ENCODE data around the gene KRT4. TPM values are rescaled to one million over a fixed set of nuclear protein-coding genes. Genes with fewer than 3 reads are reported as not detected.

The KRT4 gene
- total and polyA plus RNA-seq, 2 donors (not counting 3 experiments of a cell fraction or from before 2014, with no cell fraction given): not detected

DNA sequence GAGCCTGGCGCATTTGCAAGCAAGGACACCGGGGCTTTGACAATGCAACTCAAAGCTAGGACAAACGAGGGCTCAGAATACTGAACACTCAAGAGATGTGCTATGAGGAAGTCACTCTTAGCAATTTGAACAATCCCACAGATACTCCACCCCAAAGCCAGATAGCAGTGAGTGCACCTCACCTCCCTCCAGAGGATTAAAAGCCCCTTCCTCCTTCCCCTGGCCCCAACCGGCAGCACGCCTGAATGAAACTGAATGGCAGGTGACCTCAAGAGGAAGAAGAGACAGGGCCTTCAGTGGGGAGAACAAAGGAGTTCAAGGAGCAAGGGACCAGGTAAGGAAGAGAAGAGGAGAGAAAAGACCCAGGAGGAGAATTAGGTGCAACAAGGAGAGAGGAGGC, 36.8 kb upstream of the KRT4 start:
- dilution Hi-C loops (cut with MboI; ENCODE audit: extremely low pct_ligation_motif_present, low sequenced_read_pairs) (no loop called here), intact Hi-C loops (cut with micrococcal nuclease) (no loop called here)
- Histone ChIP-seq H3K4me1 (ENCODE audit: control insufficient read depth, extremely low read depth, insufficient read depth, low read length) (no peaks in the 10 kb centered on the region), H3K4me3 (replicated peaks in 1 of 3; ENCODE audit: insufficient read depth in 1 of 3, low read depth in 1 of 3, low read length in 3 of 3) (no peak overlapping the region), H3K27me3 (ENCODE audit: control insufficient read depth in 2 of 2, insufficient read depth in 2 of 2, low read length in 2 of 2) (peaks cover 5% of the 10 kb centered on the region in 2 experiments), H3K36me3 (ENCODE audit: control insufficient read depth in 2 of 2, extremely low read depth in 1 of 2, insufficient read depth in 2 of 2, low read length in 2 of 2) (no peaks in the 10 kb centered on the region), H4K20me1 (replicated peaks; ENCODE audit: control insufficient read depth, extremely low read depth, insufficient read depth, low read length) (no peaks in the 10 kb centered on the region), H3K9me1 (replicated peaks; ENCODE audit: control insufficient read depth, extremely low read depth, insufficient read depth, low read length) (no peaks in the 10 kb centered on the region), H3K4me2 (ENCODE audit: insufficient read depth, low read length) (no peak overlapping the region), H3K9ac (replicated peaks; ENCODE audit: extremely low read depth, insufficient read depth, low read length) (no peak overlapping the region), H3K79me2 (ENCODE audit: control insufficient read depth, insufficient read depth, low read length) (no peaks in the 10 kb centered on the region), H2AFZ (ENCODE audit: low read depth, low read length) (no peak overlapping the region), H3K27ac (ENCODE audit: insufficient read depth, low read depth, low read length) (no peak overlapping the region), H3K9me3 (replicated peaks; ENCODE audit: control insufficient read depth, insufficient read depth, low read length) (no peaks in the 10 kb centered on the region)
- CTCF ChIA-PET: no interaction called here
- DNase-seq (ENCODE audit: low read depth, low spot score) (no peak), FAIRE-seq (no peak)
- no TSS peak for BruUV-seq (replicated peaks)
- no peak for TF ChIP-seq GATA2 (IDR thresholded peaks at IDR 0.05; ENCODE audit: insufficient read depth, insufficient read length, low read depth, low read length)
- no peak for TF ChIP-seq MYC (IDR thresholded peaks at IDR 0.05; ENCODE audit: low read depth, low read length)
- TF ChIP-seq, protein P1, sequence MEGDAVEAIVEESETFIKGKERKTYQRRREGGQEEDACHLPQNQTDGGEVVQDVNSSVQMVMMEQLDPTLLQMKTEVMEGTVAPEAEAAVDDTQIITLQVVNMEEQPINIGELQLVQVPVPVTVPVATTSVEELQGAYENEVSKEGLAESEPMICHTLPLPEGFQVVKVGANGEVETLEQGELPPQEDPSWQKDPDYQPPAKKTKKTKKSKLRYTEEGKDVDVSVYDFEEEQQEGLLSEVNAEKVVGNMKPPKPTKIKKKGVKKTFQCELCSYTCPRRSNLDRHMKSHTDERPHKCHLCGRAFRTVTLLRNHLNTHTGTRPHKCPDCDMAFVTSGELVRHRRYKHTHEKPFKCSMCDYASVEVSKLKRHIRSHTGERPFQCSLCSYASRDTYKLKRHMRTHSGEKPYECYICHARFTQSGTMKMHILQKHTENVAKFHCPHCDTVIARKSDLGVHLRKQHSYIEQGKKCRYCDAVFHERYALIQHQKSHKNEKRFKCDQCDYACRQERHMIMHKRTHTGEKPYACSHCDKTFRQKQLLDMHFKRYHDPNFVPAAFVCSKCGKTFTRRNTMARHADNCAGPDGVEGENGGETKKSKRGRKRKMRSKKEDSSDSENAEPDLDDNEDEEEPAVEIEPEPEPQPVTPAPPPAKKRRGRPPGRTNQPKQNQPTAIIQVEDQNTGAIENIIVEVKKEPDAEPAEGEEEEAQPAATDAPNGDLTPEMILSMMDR (IDR thresholded peaks at IDR 0.05; ENCODE audit: extremely low read depth in 1 of 2, insufficient read depth in 1 of 2, low read depth in 1 of 2, low read length in 2 of 2): no peak
- POLR2A ChIA-PET: no interaction called here

DNA sequence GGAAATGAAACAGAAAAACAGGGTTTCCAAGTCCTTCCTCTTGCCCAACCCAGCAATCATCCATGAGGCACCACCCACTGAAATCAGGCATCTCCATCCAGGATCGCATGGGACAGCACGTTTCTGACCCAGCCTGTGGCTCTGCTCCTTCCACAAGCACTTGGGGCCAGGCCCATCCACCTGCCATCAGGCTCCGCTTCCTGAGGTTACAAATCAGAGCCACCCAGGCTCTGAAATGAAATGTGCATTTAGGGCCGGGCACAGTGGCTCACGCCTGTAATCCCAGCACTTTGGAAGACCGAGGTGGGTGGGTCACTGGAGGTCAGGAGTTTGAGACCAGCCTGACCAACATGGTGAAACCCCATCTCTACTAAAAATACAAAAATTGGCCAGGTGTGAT, 35.6 kb upstream of the KRT4 start:
- POLR2A ChIA-PET: no interaction called here
- H3K4me2 ChIP-seq (ENCODE audit: insufficient read depth, low read length): no peak overlapping the region
- FAIRE-seq: no peak
- intact Hi-C loops (cut with micrococcal nuclease): no loop called here
- no peak overlapping the region for H3K4me3 ChIP-seq (replicated peaks in 1 of 3; ENCODE audit: insufficient read depth in 1 of 3, low read depth in 1 of 3, low read length in 3 of 3)
- dilution Hi-C loops (cut with MboI; ENCODE audit: extremely low pct_ligation_motif_present, low sequenced_read_pairs): no loop called here
- H3K9ac ChIP-seq (replicated peaks; ENCODE audit: extremely low read depth, insufficient read depth, low read length): no peak overlapping the region
- no peaks in the 10 kb centered on the region for H3K9me1 ChIP-seq (replicated peaks; ENCODE audit: control insufficient read depth, extremely low read depth, insufficient read depth, low read length)
- no peak overlapping the region for H3K27ac ChIP-seq (ENCODE audit: insufficient read depth, low read depth, low read length)
- CTCF ChIA-PET: interaction anchor here (1.1 kb wide), 1 partner anchor 16 kb away, joined by 4 read pairs; no protein-coding TSS in a partner anchor
- no TSS peak for BruUV-seq (replicated peaks)
- peaks cover 5% of the 10 kb centered on the region in 2 experiments for H3K27me3 ChIP-seq (ENCODE audit: control insufficient read depth in 2 of 2, insufficient read depth in 2 of 2, low read length in 2 of 2)
- H3K4me1 ChIP-seq (ENCODE audit: control insufficient read depth, extremely low read depth, insufficient read depth, low read length): no peaks in the 10 kb centered on the region
- TF ChIP-seq JUN (IDR thresholded peaks at IDR 0.05; ENCODE audit: borderline replicate concordance, insufficient read depth, insufficient read length, low read depth) (no peak), POLR2AphosphoS5 (IDR thresholded peaks at IDR 0.05; ENCODE audit: insufficient read depth, low read depth, low read length) (no peak), FOS (IDR thresholded peaks at IDR 0.05; ENCODE audit: borderline replicate concordance, insufficient read depth, low read length) (no peak), POLR2A (IDR thresholded peaks at IDR 0.05; ENCODE audit: low read depth, low read length) (no peak), MYC (IDR thresholded peaks at IDR 0.05; ENCODE audit: low read depth, low read length) (no peak), GATA2 (IDR thresholded peaks at IDR 0.05; ENCODE audit: insufficient read depth, insufficient read length, low read depth, low read length) (no peak), EZH2 (IDR thresholded peaks at IDR 0.05; ENCODE audit: borderline replicate concordance, low read depth, low read length, severe bottlenecking) (no peak)
- TF ChIP-seq, protein P2, sequence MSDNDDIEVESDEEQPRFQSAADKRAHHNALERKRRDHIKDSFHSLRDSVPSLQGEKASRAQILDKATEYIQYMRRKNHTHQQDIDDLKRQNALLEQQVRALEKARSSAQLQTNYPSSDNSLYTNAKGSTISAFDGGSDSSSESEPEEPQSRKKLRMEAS (IDR thresholded peaks at IDR 0.05; ENCODE audit: insufficient read depth, insufficient read length): no peak
- TF ChIP-seq, protein P1 (IDR thresholded peaks at IDR 0.05; ENCODE audit: extremely low read depth in 1 of 2, insufficient read depth in 1 of 2, low read depth in 1 of 2, low read length in 2 of 2): no peak
- DNase-seq (ENCODE audit: low read depth, low spot score): no peak
- no peaks in the 10 kb centered on the region for H4K20me1 ChIP-seq (replicated peaks; ENCODE audit: control insufficient read depth, extremely low read depth, insufficient read depth, low read length)
- H2AFZ ChIP-seq (ENCODE audit: low read depth, low read length): no peak overlapping the region
- H3K36me3 ChIP-seq (ENCODE audit: control insufficient read depth in 2 of 2, extremely low read depth in 1 of 2, insufficient read depth in 2 of 2, low read length in 2 of 2): no peaks in the 10 kb centered on the region
- H3K9me3 ChIP-seq (replicated peaks; ENCODE audit: control insufficient read depth, insufficient read depth, low read length): no peaks in the 10 kb centered on the region
- no peaks in the 10 kb centered on the region for H3K79me2 ChIP-seq (ENCODE audit: control insufficient read depth, insufficient read depth, low read length)
